GM12878 (cell line): ENCODE results near the gene PPIB. TPM values are rescaled to one million over a fixed set of nuclear protein-coding genes. Genes with fewer than 3 reads are reported as not detected.

Experiments used
- ATAC-seq: fragments of 200-7000 bp; cut with Tn5 transposase; 3 replicates; pipeline ENCODE4 v1.9.1; 2020; ENCODE audit warnings: mild to moderate bottlenecking, moderate library complexity
- BruUV-seq: library from RNA; stranded (reverse); fragments of 400-500 nt; replicated peaks from 2 replicates; lab custom pipeline; 2021; lab: Mats Ljungman, UMichigan
- CTCF ChIA-PET: fragments of 300-600 bp; sonication (Branson Sonifier 250); formaldehyde crosslinking; extraction: SDS; loops from one replicate; lab custom pipeline; 2021; ENCODE audit warnings: inconsistent platforms; lab: Yijun Ruan, JAX
- POLR2A ChIA-PET: fragments of 350-600 bp; formaldehyde crosslinking; extraction: SDS; loops from one replicate; lab custom pipeline; 2021; ENCODE audit warnings: inconsistent platforms; lab: Charles Lee
- RAD21 ChIA-PET: fragments of 300-600 bp; sonication (Branson Sonifier 250); formaldehyde crosslinking; loops from one replicate; lab custom pipeline; 2023; ENCODE audit warnings: antibody characterized with exemption; ENCODE audit not compliant: unreplicated experiment; lab: Charles Lee
- SMC1A ChIA-PET: fragments of 300-600 bp; sonication (Branson Sonifier 250); formaldehyde crosslinking; loops from one replicate; lab custom pipeline; 2023; ENCODE audit not compliant: unreplicated experiment, uncharacterized antibody; lab: Charles Lee
- DNase-seq: peaks from one replicate; pipeline ENCODE4 v3.0.0-alpha.2; 2011; ENCODE audit warnings: low read depth, low spot score
- FAIRE-seq: peaks from 3 replicates; lab custom pipeline; 2011; peaks lifted over from hg19 to GRCh38; lab: Jason Lieb, UNC
- H2AFZ ChIP-seq: 2 replicates; pipeline ENCODE4 v1.6.0; 2011; ENCODE audit warnings: low read depth, low read length, control low read depth; ENCODE audit not compliant: control insufficient read depth
- H3K27ac ChIP-seq: 2 replicates; pipeline ENCODE4 v1.5.1; 2011; ENCODE audit warnings: control low read depth; ENCODE audit not compliant: control insufficient read depth, insufficient read depth
- H3K27me3 ChIP-seq, 2 experiments: replicated peaks in 1 of 2; 2 replicates each; pipeline versions ENCODE4 v1.6.0 to v1.6.1; 2011; ENCODE audit warnings: low read length in 1 of 2; ENCODE audit not compliant: control insufficient read depth in 2 of 2, insufficient read depth in 2 of 2
- H3K36me3 ChIP-seq, 2 experiments: 2 replicates each; pipeline ENCODE4 v1.5.1; 2011; ENCODE audit warnings: low read length in 1 of 2; ENCODE audit not compliant: control insufficient read depth in 2 of 2, insufficient read depth in 2 of 2
- H3K4me1 ChIP-seq: 2 replicates; pipeline ENCODE4 v1.6.1; 2011; ENCODE audit warnings: mild to moderate bottlenecking, low read length, moderate library complexity, mixed read lengths; ENCODE audit not compliant: control insufficient read depth, insufficient read depth
- H3K4me2 ChIP-seq: 2 replicates; pipeline ENCODE4 v1.6.0; 2011; ENCODE audit warnings: control low read depth; ENCODE audit not compliant: control insufficient read depth, insufficient read depth
- H3K4me3 ChIP-seq: fragments of 200-600 bp; sonication (generic); 2 replicates; pipeline ENCODE4 v1.5.1; 2016
- H3K79me2 ChIP-seq: 2 replicates; pipeline ENCODE4 v1.6.0; 2011; ENCODE audit warnings: low read length; ENCODE audit not compliant: control insufficient read depth, insufficient read depth
- H3K9ac ChIP-seq: 2 replicates; pipeline ENCODE4 v1.8.0; 2011; ENCODE audit warnings: low read length, control low read depth, mixed read lengths; ENCODE audit not compliant: control insufficient read depth, insufficient read depth
- H3K9me3 ChIP-seq: replicated peaks from 3 replicates; pipeline ENCODE4 v1.5.1; 2011; ENCODE audit warnings: mild to moderate bottlenecking, low read length; ENCODE audit not compliant: control insufficient read depth, insufficient read depth
- H4K20me1 ChIP-seq: 2 replicates; pipeline ENCODE4 v1.6.0; 2011; ENCODE audit not compliant: control insufficient read depth, insufficient read depth
- CHD1 ChIP-seq: IDR thresholded peaks from 2 replicates; pipeline ENCODE4 v1.6.1; 2012; ENCODE audit warnings: low read depth, low read length, improper control_type of control experiment
- CREB1 ChIP-seq: IDR thresholded peaks from 2 replicates; pipeline ENCODE4 v1.6.1; 2012; ENCODE audit warnings: low read depth, mild to moderate bottlenecking, inconsistent platforms
- HCFC1 ChIP-seq: fragments of 150-350 bp; IDR thresholded peaks from 2 replicates; pipeline ENCODE4 v1.6.1; 2014; ENCODE audit warnings: low read length
- JUNB ChIP-seq: IDR thresholded peaks from 2 replicates; pipeline ENCODE4 v1.6.1; 2016; ENCODE audit warnings: antibody characterized with exemption, mild to moderate bottlenecking
- MTA3 ChIP-seq: IDR thresholded peaks from 2 replicates; pipeline ENCODE4 v1.6.1; 2012; ENCODE audit warnings: low read length, inconsistent platforms, borderline replicate concordance
- NR2C2 ChIP-seq: IDR thresholded peaks from 2 replicates; pipeline ENCODE4 v1.6.1; 2011; ENCODE audit warnings: borderline replicate concordance, low read depth; ENCODE audit not compliant: control insufficient read depth, insufficient read length
- POLR2AphosphoS2 ChIP-seq: IDR thresholded peaks from 2 replicates; pipeline ENCODE4 v1.6.1; 2011; ENCODE audit warnings: low read depth, mild to moderate bottlenecking, low read length, improper control_type of control experiment, moderate library complexity
- RAD21 ChIP-seq: IDR thresholded peaks from 2 replicates; pipeline ENCODE4 v1.6.1; 2011; ENCODE audit warnings: mild to moderate bottlenecking, low read depth, low read length, moderate library complexity; ENCODE audit not compliant: insufficient read depth
- RBBP5 ChIP-seq: fragments of 200-600 bp; sonication (generic); conservative IDR thresholded peaks from 2 replicates; pipeline ENCODE4 v1.6.1; 2016
- RUNX3 ChIP-seq: IDR thresholded peaks from 2 replicates; pipeline ENCODE4 v1.6.1; 2012; ENCODE audit warnings: low read length, inconsistent platforms
- SMAD1 ChIP-seq: fragments of 450-650 bp; IDR thresholded peaks from 2 replicates; pipeline ENCODE4 v1.6.1; 2018; ENCODE audit warnings: mild to moderate bottlenecking, low read depth; ENCODE audit not compliant: partially characterized antibody
- TARDBP ChIP-seq: IDR thresholded peaks from 2 replicates; pipeline ENCODE4 v1.6.1; 2016; ENCODE audit warnings: borderline replicate concordance
- USF2 ChIP-seq: IDR thresholded peaks from 2 replicates; pipeline ENCODE4 v1.6.1; 2011; ENCODE audit warnings: low read depth, low read length, improper control_type of control experiment, borderline replicate concordance
- WGBS: methylation state at CpG from one replicate; pipeline ENCODE4 v1.1.6; 2016; ENCODE audit warnings: low lambda C conversion rate; ENCODE audit not compliant: insufficient replicate concordance, insufficient coverage; ENCODE audit errors: missing lambda C conversion rate; 5-methylcytosine and 5-hydroxymethylcytosine counted together
- in situ Hi-C: fragments of 300-500 bp; cut with MboI; formaldehyde crosslinking; loops from 9 replicates; pipeline ENCODE4 v1.14.3; 2018; ENCODE audit warnings: mixed read lengths
- intact Hi-C: fragments of 100-400 bp; cut with micrococcal nuclease; formaldehyde crosslinking; loops from one replicate; pipeline ENCODE4 v1.14.2; 2022; ENCODE audit not compliant: unreplicated experiment
- polyA plus RNA-seq, 11 experiments: library from polyadenylated mRNA; depleted of rRNA in 4 of 11; unstranded in 6 of 11; stranded (reverse) in 5 of 11; fragments of >200 nt; fragmentation: Nextera tagmentation in 4 of 11; fragmentation: Illumina TruSeq in 1 of 11; extraction: Ambion mirVana in 4 of 11; extraction: Trizol in 1 of 11; gene quantifications; 1 replicate in 1 of 11; 2 replicates in 10 of 11; pipeline versions ENCODE4 v1.2.1 to v1.2.3, GENCODE V29; 2011 to 2016; ENCODE audit warnings: inconsistent platforms in 2 of 11, missing spikeins in 2 of 11, low read depth in 1 of 11
- total RNA-seq, 4 experiments: library from RNA; depleted of rRNA in 3 of 4; stranded (reverse); fragments of >200 nt in 3 of 4; fragmentation: Illumina TruSeq in 1 of 4; extraction: Trizol in 1 of 4; gene quantifications; 2 replicates each; pipeline versions ENCODE4 v1.2.1 to v1.2.3, GENCODE V29; 2013 to 2021

PPIB gene
- total and polyA plus RNA-seq, 10 of the 15 experiments (the other 5 are each of a cell fraction or from before 2014, with no cell fraction given): 344 to 936 (median 508) TPM

DNA sequence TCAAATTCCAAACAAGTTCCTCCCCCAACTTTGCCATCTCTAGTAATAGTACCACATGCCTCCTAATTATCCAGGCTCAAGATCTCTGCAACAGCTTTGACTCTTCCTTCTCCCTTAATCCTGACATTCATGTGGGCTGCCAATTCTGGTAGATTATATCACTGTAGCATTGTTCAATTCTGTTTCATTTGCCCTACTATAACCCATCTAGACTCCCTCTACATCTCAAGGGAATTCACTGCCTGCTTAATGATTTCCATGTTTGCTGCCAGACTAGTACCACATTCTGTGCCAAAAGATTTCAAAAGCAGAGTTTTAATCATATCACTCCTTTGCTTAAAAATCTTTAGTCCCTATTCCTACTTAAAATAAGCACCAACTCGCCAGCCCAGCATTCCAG, 34.6 kb upstream of the PPIB start:
- DNase-seq: no peak
- H3K27ac ChIP-seq: no peak overlapping the region
- ATAC-seq: no peak
- H3K4me2 ChIP-seq: no peak overlapping the region
- WGBS: 100% methylated on average over 1 of the region's 1 CpG
- in situ Hi-C loops (no loop called here), intact Hi-C loops (no loop called here)
- TF ChIP-seq RAD21: no peak
- TF ChIP-seq SMAD1: no peak
- no peak for TF ChIP-seq RUNX3
- TF ChIP-seq POLR2AphosphoS2: no peak
- no peak for TF ChIP-seq JUNB
- TF ChIP-seq HCFC1: no peak
- TF ChIP-seq MTA3: no peak
- no peak for TF ChIP-seq CREB1
- TF ChIP-seq CHD1: no peak
- TF ChIP-seq NR2C2: no peak
- no peak for TF ChIP-seq RBBP5
- TF ChIP-seq USF2: no peak
- TF ChIP-seq TARDBP: no peak
- CTCF ChIA-PET: no interaction called here
- SMC1A ChIA-PET: interaction anchor here (2.0 kb wide), 1 partner anchor 10 kb away, joined by 5 read pairs; no protein-coding TSS in a partner anchor
- POLR2A ChIA-PET: interaction anchor here (0.5 to 0.7 kb wide), 3 partner anchors 158 to 608 kb away, joined by 4 to 6 read pairs (median 5); no protein-coding TSS in a partner anchor
- no peak for FAIRE-seq
- no peak overlapping the region for H2AFZ ChIP-seq
- H4K20me1 ChIP-seq: no peaks in the 10 kb centered on the region
- no peak overlapping the region for H3K9ac ChIP-seq
- RAD21 ChIA-PET: no interaction called here
- H3K9me3 ChIP-seq: no peaks in the 10 kb centered on the region
- H3K27me3 ChIP-seq: no peaks in the 10 kb centered on the region
- H3K36me3 ChIP-seq: peaks cover 1 to 11% of the 10 kb centered on the region in 2 experiments; a peak in 3 of 4 replicates
- no TSS peak for BruUV-seq
- H3K4me1 ChIP-seq: no peaks in the 10 kb centered on the region
- H3K79me2 ChIP-seq: no peaks in the 10 kb centered on the region
- H3K4me3 ChIP-seq: no peak overlapping the region
